DOHH2 (cell line): ENCODE data around the gene LYSET.

ENCODE experiments used
- CTCF ChIP-seq: fragments of 200-600 bp; sonication (generic); IDR thresholded peaks from one replicate; pipeline ENCODE4 v1.5.1; 2014; ENCODE audit warnings: antibody characterized with exemption, mild to moderate bottlenecking, low read depth, low read length; ENCODE audit not compliant: poor library complexity, severe bottlenecking
- EZH2phosphoT487 ChIP-seq: fragments of 200-600 bp; sonication (generic); IDR thresholded peaks from 2 replicates; pipeline ENCODE4 v1.6.1; 2017; ENCODE audit warnings: borderline replicate concordance, mild to moderate bottlenecking, antibody characterized with exemption, low read length, moderate library complexity, mixed read lengths

- TF ChIP-seq CTCF (no peak), EZH2phosphoT487 (no peak)
Observed at GRCh38 chr14:93183596-93184317, 1.4 kb upstream of the LYSET start.
